ENCODE data around the gene AAGAB.

AAGAB gene

DNA sequence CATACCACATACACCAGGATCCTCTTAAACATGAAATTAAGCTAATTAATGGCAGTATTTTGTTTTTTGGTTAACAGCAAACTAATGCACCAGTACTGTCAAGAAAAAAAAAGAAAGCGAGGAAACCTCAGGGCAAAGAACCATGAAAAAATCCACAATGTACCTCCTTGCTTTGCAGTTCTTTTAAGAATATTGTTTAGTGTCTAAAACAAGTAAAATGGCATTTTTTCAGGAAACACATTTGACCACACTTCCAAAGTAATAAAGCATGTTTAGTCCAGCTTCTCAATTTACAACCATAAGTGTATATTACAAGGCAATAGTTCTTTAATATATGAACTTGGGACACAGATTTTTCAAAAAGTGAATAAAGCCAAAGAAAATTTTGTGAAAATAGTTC is 26.6 kb downstream of the AAGAB start:
- TF ChIP-seq REST (IDR thresholded peaks at IDR 0.05; ENCODE audit: insufficient read depth in 1 of 2, low read depth in 2 of 2, low read length in 2 of 2) (no peak), POLR2AphosphoS5 (IDR thresholded peaks at IDR 0.05; ENCODE audit: low read depth, low read length) (no peak), SIN3A (IDR thresholded peaks at IDR 0.05; ENCODE audit: borderline replicate concordance, insufficient read depth, low read length) (no peak), FOXP2 (optimal IDR thresholded peaks at IDR 0.05; ENCODE audit: borderline replicate concordance, extremely low read depth, extremely low read length, insufficient read depth) (no peak), TAF1 (IDR thresholded peaks at IDR 0.05; ENCODE audit: borderline replicate concordance, insufficient read depth, low read length) (no peak)

- no peak for TF ChIP-seq POLR2AphosphoS5 (IDR thresholded peaks at IDR 0.05; ENCODE audit: low read depth, low read length)
- TF ChIP-seq TAF1 (IDR thresholded peaks at IDR 0.05; ENCODE audit: borderline replicate concordance, insufficient read depth, low read length), result no peak
- no peak for TF ChIP-seq FOXP2 (optimal IDR thresholded peaks at IDR 0.05; ENCODE audit: borderline replicate concordance, extremely low read depth, extremely low read length, insufficient read depth)
- TF ChIP-seq REST (IDR thresholded peaks at IDR 0.05; ENCODE audit: insufficient read depth in 1 of 2, low read depth in 2 of 2, low read length in 2 of 2), result no peak
- TF ChIP-seq SIN3A (IDR thresholded peaks at IDR 0.05; ENCODE audit: borderline replicate concordance, insufficient read depth, low read length), result no peak
Observed at GRCh38 chr15:67227431-67227830, 27.0 kb downstream of the AAGAB start.

- TF ChIP-seq SIN3A (IDR thresholded peaks at IDR 0.05; ENCODE audit: borderline replicate concordance, insufficient read depth, low read length), result no peak
- no peak for TF ChIP-seq POLR2AphosphoS5 (IDR thresholded peaks at IDR 0.05; ENCODE audit: low read depth, low read length)
- no peak for TF ChIP-seq REST (IDR thresholded peaks at IDR 0.05; ENCODE audit: insufficient read depth in 1 of 2, low read depth in 2 of 2, low read length in 2 of 2)
Observed at GRCh38 chr15:67225336-67225735, 29.1 kb downstream of the AAGAB start.

DNA sequence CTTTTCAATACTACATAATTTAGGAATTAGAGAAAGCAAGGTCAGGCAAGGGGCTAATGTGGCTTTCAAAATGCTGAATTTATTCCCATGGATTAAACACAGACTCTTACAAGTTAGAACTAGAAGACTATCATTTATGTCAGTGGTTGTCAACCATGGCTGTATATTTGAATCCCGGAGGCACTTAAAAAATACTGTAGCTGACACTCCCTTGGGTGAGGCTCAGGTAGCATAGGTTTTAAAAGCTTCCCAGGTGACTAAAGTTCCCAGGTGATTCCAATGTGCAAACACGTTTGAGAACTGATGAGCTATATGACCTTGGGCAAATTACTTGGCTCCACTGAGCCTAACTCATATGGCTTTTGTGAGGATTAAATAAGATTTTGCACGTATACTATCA is 29.6 kb downstream of the AAGAB start:
- no peak for TF ChIP-seq REST (IDR thresholded peaks at IDR 0.05; ENCODE audit: insufficient read depth in 1 of 2, low read depth in 2 of 2, low read length in 2 of 2)
- no peak for TF ChIP-seq FOXP2 (optimal IDR thresholded peaks at IDR 0.05; ENCODE audit: borderline replicate concordance, extremely low read depth, extremely low read length, insufficient read depth)
- TF ChIP-seq SIN3A (IDR thresholded peaks at IDR 0.05; ENCODE audit: borderline replicate concordance, insufficient read depth, low read length), result no peak
- no peak for TF ChIP-seq TAF1 (IDR thresholded peaks at IDR 0.05; ENCODE audit: borderline replicate concordance, insufficient read depth, low read length)
- no peak for TF ChIP-seq POLR2AphosphoS5 (IDR thresholded peaks at IDR 0.05; ENCODE audit: low read depth, low read length)

- TF ChIP-seq POLR2AphosphoS5 (IDR thresholded peaks at IDR 0.05; ENCODE audit: low read depth, low read length) (no peak), TAF1 (IDR thresholded peaks at IDR 0.05; ENCODE audit: borderline replicate concordance, insufficient read depth, low read length) (no peak), SIN3A (IDR thresholded peaks at IDR 0.05; ENCODE audit: borderline replicate concordance, insufficient read depth, low read length) (no peak), FOXP2 (optimal IDR thresholded peaks at IDR 0.05; ENCODE audit: borderline replicate concordance, extremely low read depth, extremely low read length, insufficient read depth) (no peak), REST (IDR thresholded peaks at IDR 0.05; ENCODE audit: insufficient read depth in 1 of 2, low read depth in 2 of 2, low read length in 2 of 2) (no peak)
Observed at GRCh38 chr15:67219288-67219687, 35.2 kb downstream of the AAGAB start.
